Naive thymus-derived CD8-positive, alpha-beta T cell (primary cell): Measurements from ENCODE around the gene CALML3. TPM values are rescaled to one million over a fixed set of nuclear protein-coding genes. Genes with fewer than 3 reads are reported as not detected.

Experiments used
- ATAC-seq, 2 donors: fragments of 150-1000 bp; cut with Tn5 transposase in 1 of 2; sonication (Bioruptor Pico), chemical (Tn5 transposase) in 1 of 2; 1 replicate in 1 of 2; 2 replicates in 1 of 2; pipeline ENCODE4 v1.10.0; 2021; ENCODE audit warnings: mild to moderate bottlenecking in 2 of 2, moderate library complexity in 2 of 2
- POLR2A ChIA-PET: fragments of 350-600 bp; sonication (Branson Sonifier 250); formaldehyde crosslinking; loops from one replicate; lab custom pipeline; 2021; ENCODE audit warnings: antibody characterized with exemption; lab: Charles Lee
- DNase-seq, 10 donors: peaks; one replicate each; pipeline versions ENCODE4 v3.0.0 to v3.0.0-alpha.2; 2020 to 2022
- H3K27ac Mint-ChIP-seq, 10 donors: one replicate each; pipeline ENCODE4 v1.8.0; 2020 to 2022; ENCODE audit warnings: mild to moderate bottlenecking in 10 of 10, mixed read lengths in 10 of 10, moderate library complexity in 4 of 10, inconsistent platforms in 1 of 10
- H3K27me3 Mint-ChIP-seq, 5 donors: one replicate each; pipeline ENCODE4 v1.8.0; 2021 to 2022; ENCODE audit warnings: mixed read lengths in 5 of 5
- H3K36me3 Mint-ChIP-seq, 3 donors: one replicate each; pipeline ENCODE4 v1.8.0; 2020 to 2022; ENCODE audit warnings: mixed read lengths in 3 of 3, mild to moderate bottlenecking in 2 of 3, inconsistent platforms in 1 of 3
- H3K4me1 Mint-ChIP-seq, 4 donors: one replicate each; pipeline ENCODE4 v1.8.0; 2021 to 2022; ENCODE audit warnings: mixed read lengths in 4 of 4
- H3K4me3 Mint-ChIP-seq, 10 donors: one replicate each; pipeline ENCODE4 v1.8.0; 2020 to 2022; ENCODE audit warnings: mild to moderate bottlenecking in 10 of 10, mixed read lengths in 10 of 10, moderate library complexity in 6 of 10, inconsistent platforms in 1 of 10
- H3K9me3 Mint-ChIP-seq, 9 donors: one replicate each; pipeline ENCODE4 v1.8.0; 2020 to 2022; ENCODE audit warnings: mixed read lengths in 9 of 9, mild to moderate bottlenecking in 3 of 9, inconsistent platforms in 1 of 9, moderate library complexity in 1 of 9
- polyA plus RNA-seq, 3 donors: library from polyadenylated mRNA; unstranded; fragments of 300-500 nt; fragmentation: Illumina TruSeq; gene quantifications; one replicate each; pipeline ENCODE4 v1.2.3, GENCODE V29; 2021
- total RNA-seq, 8 experiments: library from RNA in 2 of 8; stranded (reverse) in 2 of 8; gene quantifications; one replicate each; pipeline ENCODE4 v1.2.3 and lab custom pipeline; 2021 to 2026

Gene CALML3
- total and polyA plus RNA-seq, 5 experiments from 2014 or later: not detected

GRCh38 chr10:5504146-5505072 lies 20.4 kb upstream of the CALML3 start:
- Mint-ChIP-seq H3K4me3 (no peak overlapping the region), H3K27ac (peak overlapping the region in 2 of 10 donors; percentile 57 to 63), H3K4me1 (peaks cover 0 to 11% (median 8%) of the 10 kb centered on the region in 4 donors), H3K9me3 (no peaks in the 10 kb centered on the region), H3K36me3 (no peaks in the 10 kb centered on the region), H3K27me3 (peaks cover 0 to 7% (median 3%) of the 10 kb centered on the region in 5 donors)
- POLR2A ChIA-PET: interaction anchor here (0.9 kb wide), 1 partner anchor 60 kb away, joined by 3 read pairs; no protein-coding TSS in a partner anchor
- peak in 1 of 10 donors; percentile 14 for DNase-seq
- ATAC-seq: peak in 1 of 2 donors; percentile 35

- ATAC-seq: no peak
- Mint-ChIP-seq H3K9me3 (no peaks in the 10 kb centered on the region), H3K4me3 (no peak overlapping the region), H3K36me3 (no peaks in the 10 kb centered on the region), H3K4me1 (peaks cover 0 to 11% (median 9%) of the 10 kb centered on the region in 4 donors), H3K27me3 (peaks cover 0 to 7% (median 3%) of the 10 kb centered on the region in 5 donors), H3K27ac (no peak overlapping the region)
- DNase-seq: no peak
- POLR2A ChIA-PET: no interaction called here
Measured at GRCh38 chr10:5506246-5506645, 18.5 kb upstream of the CALML3 start.

- DNase-seq (peak in 1 of 10 donors; percentile 56), ATAC-seq (no peak)
- H3K36me3 Mint-ChIP-seq: no peaks in the 10 kb centered on the region
- H3K9me3 Mint-ChIP-seq: no peaks in the 10 kb centered on the region
- no peak overlapping the region for H3K4me3 Mint-ChIP-seq
- peak overlapping the region in 1 of 10 donors; percentile 33 for H3K27ac Mint-ChIP-seq
- POLR2A ChIA-PET: no interaction called here
- H3K27me3 Mint-ChIP-seq: peaks cover under 1 to 7% (median 3%) of the 10 kb centered on the region in 5 donors
- H3K4me1 Mint-ChIP-seq: peaks cover 0 to 11% (median 9%) of the 10 kb centered on the region in 4 donors
Measured at GRCh38 chr10:5506751-5507648, 17.8 kb upstream of the CALML3 start.

GRCh38 chr10:5507649-5508131 lies 17.1 kb upstream of the CALML3 start:
- Mint-ChIP-seq H3K9me3 (no peaks in the 10 kb centered on the region), H3K4me3 (no peak overlapping the region), H3K27me3 (peaks cover 3 to 9% (median 6%) of the 10 kb centered on the region in 5 donors), H3K36me3 (no peaks in the 10 kb centered on the region), H3K4me1 (peaks cover 0 to 16% (median 13%) of the 10 kb centered on the region in 4 donors), H3K27ac (no peak overlapping the region)
- peak in 1 of 10 donors; percentile 59 for DNase-seq
- no peak for ATAC-seq
- POLR2A ChIA-PET: no interaction called here

GRCh38 chr10:5508161-5508604 lies 16.6 kb upstream of the CALML3 start:
- DNase-seq: peak in 1 of 10 donors; percentile 47

GRCh38 chr10:5508786-5509185 lies 16.0 kb upstream of the CALML3 start:
- Mint-ChIP-seq H3K27me3 (peaks cover 0 to 7% (median 3%) of the 10 kb centered on the region in 5 donors), H3K9me3 (no peaks in the 10 kb centered on the region), H3K27ac (peak overlapping the region in 1 of 10 donors; percentile 46), H3K4me3 (no peak overlapping the region), H3K36me3 (no peaks in the 10 kb centered on the region), H3K4me1 (peaks cover 8 to 24% (median 18%) of the 10 kb centered on the region in 4 donors)
- peak in 1 of 10 donors; percentile 37 for DNase-seq
- ATAC-seq: no peak
- POLR2A ChIA-PET: no interaction called here

More at GRCh38 chr10:5508161-5508604, 16.6 kb upstream of the CALML3 start:
- Mint-ChIP-seq H3K9me3 (no peaks in the 10 kb centered on the region), H3K27ac (no peak overlapping the region), H3K4me3 (no peak overlapping the region), H3K4me1 (peaks cover 4 to 21% (median 15%) of the 10 kb centered on the region in 4 donors), H3K27me3 (peaks cover under 1 to 9% (median 3%) of the 10 kb centered on the region in 5 donors), H3K36me3 (no peaks in the 10 kb centered on the region)
- POLR2A ChIA-PET: no interaction called here
- no peak for ATAC-seq

GRCh38 chr10:5509236-5509635 lies 15.5 kb upstream of the CALML3 start:
- POLR2A ChIA-PET: no interaction called here
- peaks cover 8 to 20% (median 16%) of the 10 kb centered on the region in 4 donors for H3K4me1 Mint-ChIP-seq
- H3K36me3 Mint-ChIP-seq: no peaks in the 10 kb centered on the region
- no peak for ATAC-seq
- no peaks in the 10 kb centered on the region for H3K9me3 Mint-ChIP-seq
- H3K27me3 Mint-ChIP-seq: peaks cover 0 to 7% (median 3%) of the 10 kb centered on the region in 5 donors
- peak in 1 of 10 donors; percentile 6 for DNase-seq
- H3K27ac Mint-ChIP-seq: peak overlapping the region in 1 of 10 donors; percentile 46
- no peak overlapping the region for H3K4me3 Mint-ChIP-seq

GRCh38 chr10:5509691-5510090 lies 15.1 kb upstream of the CALML3 start:
- no peak overlapping the region for H3K4me3 Mint-ChIP-seq
- POLR2A ChIA-PET: no interaction called here

GRCh38 chr10:5510281-5511072 lies 14.3 kb upstream of the CALML3 start:
- peaks cover 8 to 18% (median 16%) of the 10 kb centered on the region in 4 donors for H3K4me1 Mint-ChIP-seq
- H3K27me3 Mint-ChIP-seq: peaks cover 0 to 7% (median 3%) of the 10 kb centered on the region in 5 donors
- DNase-seq: no peak
- no peaks in the 10 kb centered on the region for H3K36me3 Mint-ChIP-seq
- POLR2A ChIA-PET: no interaction called here
- no peak for ATAC-seq
- no peaks in the 10 kb centered on the region for H3K9me3 Mint-ChIP-seq
- H3K27ac Mint-ChIP-seq: no peak overlapping the region
- H3K4me3 Mint-ChIP-seq: no peak overlapping the region

More at GRCh38 chr10:5509691-5510090, 15.1 kb upstream of the CALML3 start:
- H3K4me1 Mint-ChIP-seq: peaks cover 8 to 18% (median 16%) of the 10 kb centered on the region in 4 donors
- H3K36me3 Mint-ChIP-seq: no peaks in the 10 kb centered on the region
- H3K27me3 Mint-ChIP-seq: peaks cover 0 to 7% (median 3%) of the 10 kb centered on the region in 5 donors
- no peak for ATAC-seq
- no peak overlapping the region for H3K27ac Mint-ChIP-seq
- H3K9me3 Mint-ChIP-seq: no peaks in the 10 kb centered on the region
- peak in 1 of 10 donors; percentile 27 for DNase-seq

- ATAC-seq (no peak), DNase-seq (peak in 1 of 10 donors; percentile 43)
- H3K27me3 Mint-ChIP-seq: peaks cover 0 to 7% (median 3%) of the 10 kb centered on the region in 5 donors
- H3K9me3 Mint-ChIP-seq: no peaks in the 10 kb centered on the region
- H3K4me1 Mint-ChIP-seq: peaks cover 8 to 18% (median 17%) of the 10 kb centered on the region in 4 donors
- POLR2A ChIA-PET: no interaction called here
- H3K27ac Mint-ChIP-seq: no peak overlapping the region
- no peaks in the 10 kb centered on the region for H3K36me3 Mint-ChIP-seq
- H3K4me3 Mint-ChIP-seq: no peak overlapping the region
Measured at GRCh38 chr10:5511231-5511884, 13.4 kb upstream of the CALML3 start.

GRCh38 chr10:5511885-5512280 lies 12.9 kb upstream of the CALML3 start:
- peak in 1 of 10 donors; percentile 21 for DNase-seq

More at GRCh38 chr10:5511885-5512280, 12.9 kb upstream of the CALML3 start:
- ATAC-seq: no peak
- Mint-ChIP-seq H3K27me3 (peaks cover 0 to 7% (median 2%) of the 10 kb centered on the region in 5 donors), H3K36me3 (no peaks in the 10 kb centered on the region), H3K27ac (peak overlapping the region in 3 of 10 donors; percentile 10 to 73 (median 65)), H3K9me3 (no peaks in the 10 kb centered on the region), H3K4me3 (no peak overlapping the region), H3K4me1 (peaks cover 8 to 18% (median 17%) of the 10 kb centered on the region in 4 donors)
- POLR2A ChIA-PET: no interaction called here
